GM12872 (cell line): ENCODE data around the gene MATN1.

ENCODE experiments used
- CTCF ChIP-seq: IDR thresholded peaks from 3 replicates; pipeline ENCODE4 v1.5.1; 2011; ENCODE audit warnings: low read depth, mild to moderate bottlenecking, low read length, moderate library complexity; ENCODE audit not compliant: insufficient read depth

The MATN1 gene

DNA sequence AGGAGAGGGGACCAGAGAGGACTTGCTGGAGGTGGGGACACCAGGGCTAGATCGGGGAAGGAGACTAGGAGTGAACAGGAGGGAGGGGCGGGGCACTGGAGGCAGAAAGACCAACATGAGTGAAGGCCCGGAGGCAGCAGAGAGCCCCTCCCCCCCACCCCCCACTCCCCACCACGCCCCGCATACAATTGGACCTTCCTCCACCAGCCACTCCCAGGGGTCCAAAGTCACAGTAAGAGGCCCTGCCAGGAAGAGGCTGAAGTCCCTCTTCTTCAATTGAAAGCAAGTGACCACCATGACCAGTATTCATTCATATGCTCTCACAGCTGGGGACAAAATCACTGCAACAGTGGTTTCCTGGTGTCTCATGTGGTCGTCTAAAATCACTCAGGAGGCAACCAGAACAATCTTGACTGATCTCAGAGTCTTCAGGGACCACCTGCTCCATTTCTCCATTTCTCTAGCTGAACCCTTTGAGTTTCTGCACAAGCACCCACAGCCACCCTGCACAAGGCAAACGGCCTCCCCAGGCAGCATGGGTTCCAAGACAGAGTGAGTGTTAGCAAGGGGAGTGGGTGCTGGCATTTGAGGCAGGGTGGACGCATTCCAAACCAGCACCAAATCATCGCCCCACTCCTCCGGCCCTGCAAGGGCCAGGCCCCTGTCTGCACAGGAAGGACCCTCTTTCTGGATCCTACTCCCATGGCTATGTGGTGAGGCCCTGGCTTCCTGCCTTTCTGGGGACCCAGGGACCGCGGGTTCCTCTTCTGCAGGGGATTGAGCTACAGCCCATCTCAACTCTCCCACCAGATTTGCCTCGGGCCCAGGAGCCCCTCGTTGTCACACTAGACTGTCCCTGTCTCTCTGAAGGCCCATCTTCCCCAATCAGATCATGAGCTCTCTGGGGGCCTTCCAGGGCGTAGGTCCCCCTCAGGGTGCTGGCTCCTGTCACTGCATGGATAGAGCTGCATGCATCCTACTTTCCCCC, 17.2 kb upstream of the MATN1 start:
- no peak for TF ChIP-seq CTCF

DNA sequence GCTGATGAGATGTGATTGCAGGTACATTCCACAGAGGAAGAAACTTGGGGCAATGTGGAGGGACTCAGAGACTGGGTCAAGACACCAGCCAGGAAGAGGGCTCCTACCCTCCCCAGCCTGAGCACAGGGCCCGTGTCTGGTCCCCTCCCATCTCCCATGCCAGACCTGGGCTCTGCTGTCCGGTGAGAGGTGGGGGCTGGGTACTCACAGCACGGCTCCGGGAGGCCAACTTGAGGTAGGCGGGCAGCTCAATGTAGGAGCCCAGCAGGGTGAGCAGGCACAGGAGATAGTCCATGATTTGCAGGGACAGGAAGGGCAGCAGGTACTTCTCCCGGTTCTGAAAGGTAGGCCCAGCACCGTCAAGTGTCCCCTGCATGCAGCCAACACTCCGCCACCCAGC, 16.2 kb upstream of the MATN1 start:
- no peak for TF ChIP-seq CTCF

DNA sequence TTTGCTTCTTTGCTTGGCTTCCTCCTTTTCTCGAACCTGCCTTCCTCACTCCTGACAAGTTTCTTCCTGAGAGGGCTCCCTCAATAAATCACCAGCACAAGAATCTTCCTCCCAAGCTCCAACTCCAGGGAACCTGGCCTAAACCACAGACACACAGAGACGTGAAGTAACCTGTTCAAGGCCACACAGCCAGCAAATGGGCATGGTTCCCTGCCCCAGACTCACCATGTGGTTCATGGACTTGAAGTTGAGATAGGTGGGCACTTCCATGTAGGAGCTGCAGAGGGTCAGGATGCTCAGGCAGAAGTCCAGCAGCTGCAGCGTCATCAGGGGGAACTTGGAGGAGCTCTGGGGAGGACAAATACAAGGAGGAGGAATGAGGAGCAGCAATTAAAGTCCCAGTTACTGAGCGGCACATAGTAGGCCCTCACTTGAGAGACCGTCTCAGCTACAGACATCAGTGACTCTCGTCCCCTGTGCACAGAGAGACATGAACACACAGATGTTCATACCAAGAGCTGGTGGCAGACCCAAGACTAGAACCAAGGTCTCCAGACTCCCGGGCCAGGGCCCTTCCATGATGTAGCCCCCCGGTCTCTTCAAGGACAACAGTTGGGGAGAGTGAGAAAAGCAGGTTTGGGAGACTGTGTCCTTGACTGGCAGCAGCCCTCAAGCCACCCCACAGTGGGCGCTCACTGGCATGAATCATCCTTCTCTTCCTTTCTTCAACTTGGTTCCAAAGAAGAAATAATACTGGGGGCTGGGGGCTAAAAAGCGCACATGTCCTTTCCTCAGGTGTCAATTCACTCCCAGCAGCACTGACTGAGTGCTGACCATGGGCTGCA, 15.6 kb upstream of the MATN1 start:
- no peak for TF ChIP-seq CTCF

- TF ChIP-seq CTCF, result no peak
Observed at GRCh38 chr1:30738040-30738714, 14.8 kb upstream of the MATN1 start.

DNA sequence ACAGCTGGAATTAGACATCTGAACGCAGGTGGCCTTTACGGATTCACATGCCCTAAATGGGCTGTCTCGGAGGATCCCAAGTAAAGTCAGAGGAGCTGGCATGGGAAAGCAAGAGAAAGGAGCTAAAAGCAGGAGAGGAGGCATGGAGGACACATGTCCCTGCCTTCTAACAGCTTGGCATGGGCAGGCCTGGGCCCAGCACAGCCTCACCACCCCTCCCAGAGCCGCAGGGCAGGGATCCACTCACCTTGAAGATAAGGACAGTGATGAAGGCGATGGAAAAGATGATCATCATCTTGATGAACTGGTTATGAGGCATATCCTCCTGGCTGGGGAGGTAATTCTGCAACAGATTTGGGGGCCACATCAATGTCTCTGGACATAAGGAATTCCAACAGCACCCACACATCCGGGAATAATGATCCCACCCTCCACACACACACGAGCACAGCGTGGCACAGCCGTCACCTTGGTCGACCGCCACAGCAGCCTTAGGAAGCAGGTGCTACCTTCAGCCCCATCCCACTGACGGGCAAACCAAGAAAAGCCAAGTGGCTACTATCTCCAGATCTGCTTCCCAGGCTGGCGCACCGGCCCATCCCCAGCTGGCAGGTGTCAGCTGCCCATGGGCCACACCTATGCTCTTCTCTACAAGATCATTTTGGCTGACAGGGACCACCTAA, 14.1 kb upstream of the MATN1 start:
- TF ChIP-seq CTCF, result no peak

DNA sequence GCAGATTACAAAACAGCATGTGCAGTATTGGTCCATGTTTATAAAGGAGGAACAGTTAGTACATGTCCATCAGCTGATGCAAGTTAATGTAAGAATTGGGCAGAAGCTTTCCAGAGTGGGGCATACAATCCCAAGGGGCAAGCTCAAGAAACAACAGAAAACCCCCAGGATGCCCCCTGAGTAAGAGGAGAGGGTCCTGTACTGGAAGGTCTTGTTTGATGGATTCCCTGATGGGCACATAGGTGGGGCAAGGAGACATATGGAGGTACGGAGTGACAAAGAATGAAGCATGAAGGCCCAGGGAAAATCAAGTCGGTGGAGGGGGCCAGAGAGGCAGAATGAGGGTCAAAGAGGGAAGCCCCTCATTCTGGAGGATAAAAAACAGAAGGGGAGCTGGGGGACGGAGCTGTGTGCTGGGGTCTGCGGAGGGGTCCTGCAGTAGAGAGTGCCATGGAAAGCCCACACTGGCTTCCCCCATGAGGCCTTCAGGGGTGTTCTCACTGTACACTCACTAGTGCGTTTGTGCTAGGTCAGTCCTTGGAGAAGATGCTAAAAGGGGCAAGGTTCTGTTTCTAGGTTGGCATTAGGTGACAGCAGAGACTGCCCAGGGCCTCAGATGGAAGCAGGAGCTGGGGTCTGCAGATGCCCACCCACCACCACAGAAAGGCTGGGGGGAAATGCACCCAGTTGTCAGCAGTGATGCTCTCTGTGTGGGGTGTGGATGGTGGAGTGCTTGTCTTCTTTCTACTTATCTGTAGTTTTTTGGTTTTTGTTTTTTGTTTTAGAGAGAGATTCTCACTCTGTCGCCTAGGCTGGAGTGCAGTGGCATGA, 12.5 kb upstream of the MATN1 start:
- TF ChIP-seq CTCF, result no peak
